ENCODE measurements around the gene GRWD1. TPM values are rescaled to one million over a fixed set of nuclear protein-coding genes. Genes with fewer than 3 reads are reported as not detected.
A peak's percentile ranks its signal among the peaks of the same experiment; 100 is the strongest.

GRWD1 gene
- total RNA-seq, 4 donors from 2014 or later, result 19.5 to 90.5 (median 31.5) TPM

DNA sequence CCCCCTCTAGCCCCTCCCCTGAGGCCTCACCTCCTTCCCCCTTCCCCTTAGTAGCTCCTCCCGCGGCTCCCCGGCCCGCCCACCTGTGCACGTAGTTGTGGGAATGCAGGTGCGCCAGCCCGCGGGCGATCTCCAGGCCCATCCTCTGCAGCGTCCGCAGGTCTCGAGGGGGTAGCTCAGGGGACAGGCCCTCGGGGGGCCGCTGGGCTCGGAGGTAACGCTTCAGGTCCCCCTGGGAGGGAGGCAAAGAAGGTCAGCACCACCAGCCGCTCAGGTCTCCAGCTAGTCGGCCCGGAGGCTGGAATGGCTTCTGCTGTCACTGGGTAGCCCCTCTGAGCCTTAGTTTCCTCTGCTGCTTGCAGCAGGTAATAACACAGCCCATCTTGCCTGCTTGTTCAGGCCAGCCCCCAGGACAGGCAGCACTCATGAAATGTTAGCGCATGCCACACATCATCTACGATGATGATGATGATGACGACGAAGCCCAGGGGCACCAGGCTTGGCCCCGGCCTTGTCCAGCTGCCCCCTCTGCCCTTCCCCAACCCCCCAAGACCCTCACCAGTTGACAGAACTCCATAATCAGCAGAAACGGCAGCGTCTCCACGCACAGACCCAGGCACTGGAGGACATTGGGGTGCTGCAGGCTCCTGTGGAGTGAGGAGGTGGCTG is 56.7 kb downstream of the GRWD1 start:
- ATAC-seq (ENCODE audit: low FRiP score) (peak; percentile 19), DNase-seq (ENCODE audit: low spot score) (no peak)
- TF ChIP-seq, protein P1, sequence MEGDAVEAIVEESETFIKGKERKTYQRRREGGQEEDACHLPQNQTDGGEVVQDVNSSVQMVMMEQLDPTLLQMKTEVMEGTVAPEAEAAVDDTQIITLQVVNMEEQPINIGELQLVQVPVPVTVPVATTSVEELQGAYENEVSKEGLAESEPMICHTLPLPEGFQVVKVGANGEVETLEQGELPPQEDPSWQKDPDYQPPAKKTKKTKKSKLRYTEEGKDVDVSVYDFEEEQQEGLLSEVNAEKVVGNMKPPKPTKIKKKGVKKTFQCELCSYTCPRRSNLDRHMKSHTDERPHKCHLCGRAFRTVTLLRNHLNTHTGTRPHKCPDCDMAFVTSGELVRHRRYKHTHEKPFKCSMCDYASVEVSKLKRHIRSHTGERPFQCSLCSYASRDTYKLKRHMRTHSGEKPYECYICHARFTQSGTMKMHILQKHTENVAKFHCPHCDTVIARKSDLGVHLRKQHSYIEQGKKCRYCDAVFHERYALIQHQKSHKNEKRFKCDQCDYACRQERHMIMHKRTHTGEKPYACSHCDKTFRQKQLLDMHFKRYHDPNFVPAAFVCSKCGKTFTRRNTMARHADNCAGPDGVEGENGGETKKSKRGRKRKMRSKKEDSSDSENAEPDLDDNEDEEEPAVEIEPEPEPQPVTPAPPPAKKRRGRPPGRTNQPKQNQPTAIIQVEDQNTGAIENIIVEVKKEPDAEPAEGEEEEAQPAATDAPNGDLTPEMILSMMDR (IDR thresholded peaks at IDR 0.05), result no peak

DNA sequence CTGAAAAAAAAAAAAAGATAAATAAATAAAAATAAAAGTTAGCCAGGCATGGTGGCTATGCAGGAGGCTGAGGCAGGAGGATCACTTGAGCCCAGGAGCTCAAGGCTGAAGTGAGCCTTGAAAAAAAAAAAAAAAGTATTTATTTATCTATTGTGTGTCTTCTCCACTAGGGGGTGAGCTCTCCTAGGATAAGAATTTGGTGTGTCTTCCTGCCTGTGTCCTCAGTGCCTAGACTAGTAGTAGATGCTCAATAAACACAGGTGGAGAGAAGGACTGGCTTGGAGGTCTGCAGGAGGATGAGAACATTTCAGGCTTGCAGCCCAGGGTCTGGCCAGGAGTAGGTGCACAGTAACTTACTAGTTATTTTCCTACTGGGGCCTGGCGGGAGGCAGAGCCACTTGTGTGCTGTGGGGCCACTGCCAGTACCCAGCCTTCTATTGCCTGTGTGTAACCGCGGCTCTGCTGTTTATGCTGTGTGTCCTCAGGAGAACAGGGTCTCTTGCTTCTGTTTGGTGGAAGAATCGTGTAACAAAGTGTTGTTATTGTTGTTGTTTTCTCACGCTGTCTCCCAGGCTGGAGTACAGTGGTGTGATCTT is 60.5 kb downstream of the GRWD1 start:
- no peak for DNase-seq (ENCODE audit: low spot score)
- ATAC-seq (ENCODE audit: low FRiP score), result no peak
- TF ChIP-seq, protein P1 (IDR thresholded peaks at IDR 0.05), result no peak

Other genes starting within 250 kb of the GRWD1 start
- 100 to 1,000 TPM in 1 of 4 donors, 10 to 100 TPM in 3; 28.3 to 144 (median 46.6) TPM for gene CARD8, start 190.1 kb upstream of the GRWD1 start, total RNA-seq
- gene ZNF114, start 175.9 kb upstream of the GRWD1 start, total RNA-seq, result under 1 TPM in 1 of 4 donors, not detected in 3; 0.47 TPM
- 100 to 1,000 TPM in 1 of 4 donors, 10 to 100 TPM in 3; 48.6 to 173 (median 58.9) TPM for gene EMP3, start 120.4 kb upstream of the GRWD1 start, total RNA-seq
- 10 to 100 TPM in 1 of 4 donors, 1 to 10 TPM in 3; 2.0 to 11.5 (median 5.1) TPM for gene TMEM143, start 82.0 kb upstream of the GRWD1 start, total RNA-seq
- not detected for gene SYNGR4, start 81.6 kb upstream of the GRWD1 start, total RNA-seq
- gene KDELR1, start 54.4 kb upstream of the GRWD1 start, total RNA-seq, result 100 to 1,000 TPM in 1 of 4 donors, 10 to 100 TPM in 3; 72.2 to 102 (median 75.3) TPM
- under 1 TPM; 0.12 to 0.63 (median 0.33) TPM for gene GRIN2D, start 52.3 kb upstream of the GRWD1 start, total RNA-seq
- 1 to 10 TPM in 2 of 4 donors, under 1 TPM in 2; 0.56 to 2.2 (median 1.1) TPM for gene KCNJ14, start 9.6 kb downstream of the GRWD1 start, total RNA-seq
- gene CYTH2, start 23.4 kb downstream of the GRWD1 start, total RNA-seq, result 10 to 100 TPM; 19.2 to 49.7 (median 26.8) TPM
- gene LMTK3, start 65.9 kb downstream of the GRWD1 start, total RNA-seq, result under 1 TPM; 0.12 to 0.47 (median 0.39) TPM
- not detected for gene SULT2B1, start 106.2 kb downstream of the GRWD1 start, total RNA-seq
- not detected for gene SPACA4, start 160.8 kb downstream of the GRWD1 start, total RNA-seq
- 1 to 10 TPM in 1 of 4 donors, under 1 TPM in 1, not detected in 2; 0.47 to 1.3 TPM for gene FAM83E, start 169.1 kb downstream of the GRWD1 start, total RNA-seq
- 1,000 to 10,000 TPM; 1,539 to 2,303 (median 1,904) TPM for gene RPL18, start 173.2 kb downstream of the GRWD1 start, total RNA-seq
- gene SPHK2, start 173.5 kb downstream of the GRWD1 start, total RNA-seq, result 10 to 100 TPM in 2 of 4 donors, 1 to 10 TPM in 2; 6.0 to 16.2 (median 9.5) TPM
- 10 to 100 TPM in 1 of 4 donors, 1 to 10 TPM in 3; 2.6 to 12.6 (median 5.2) TPM for gene DBP, start 191.4 kb downstream of the GRWD1 start, total RNA-seq
- gene CA11, start 200.2 kb downstream of the GRWD1 start, total RNA-seq, result 10 to 100 TPM in 1 of 4 donors, 1 to 10 TPM in 3; 1.9 to 12.7 (median 5.7) TPM
- under 1 TPM in 1 of 4 donors, not detected in 3; 0.47 TPM for gene NTN5, start 227.0 kb downstream of the GRWD1 start, total RNA-seq
- under 1 TPM in 2 of 4 donors, not detected in 2; 0.24 to 0.28 TPM for gene FUT2, start 250.0 kb downstream of the GRWD1 start, total RNA-seq

All from omental fat pad (tissue), 4 donors.